ENCODE results near the gene NEDD4L.

Gene NEDD4L

DNA sequence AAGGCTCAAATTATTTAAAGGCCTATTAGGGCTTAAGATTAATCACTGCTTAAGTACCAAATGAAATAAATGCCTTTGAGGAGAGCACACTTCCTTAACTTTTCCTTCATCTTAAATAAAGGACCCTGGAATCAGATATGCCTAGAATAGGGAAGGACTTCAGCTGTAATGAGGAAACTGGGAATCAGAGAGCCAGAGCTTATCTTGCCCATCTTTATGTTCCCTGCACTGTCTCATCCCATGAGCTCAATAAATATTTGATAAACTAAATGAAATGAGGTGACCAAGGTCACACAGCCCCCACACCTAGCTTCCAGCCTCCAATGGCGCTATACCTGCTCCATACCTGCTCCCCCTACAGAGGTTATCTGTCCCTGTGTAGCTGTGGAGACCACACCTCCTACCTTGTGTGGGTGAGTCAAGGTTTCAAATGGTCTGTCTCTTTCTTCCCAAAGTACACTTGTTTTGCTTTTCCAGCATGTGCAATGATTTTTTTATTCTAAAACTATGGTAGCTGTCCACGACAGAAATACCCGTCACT is 23.4 kb upstream of the NEDD4L start:
- CTCF ChIA-PET = no interaction called here
- H3K27ac Mint-ChIP-seq = no peak overlapping the region
- no peaks in the 10 kb centered on the region for H3K4me1 Mint-ChIP-seq
- peaks cover 8% of the 10 kb centered on the region for H3K27me3 Mint-ChIP-seq
- DNase-seq = no peak
- H3K4me3 Mint-ChIP-seq = no peak overlapping the region
- no peaks in the 10 kb centered on the region for H3K36me3 Mint-ChIP-seq
- H3K9me3 Mint-ChIP-seq = no peaks in the 10 kb centered on the region

GRCh38 chr18:58021504-58021903 is 22.5 kb upstream of the NEDD4L start:
- H3K9me3 Mint-ChIP-seq = no peaks in the 10 kb centered on the region
- no peaks in the 10 kb centered on the region for H3K4me1 Mint-ChIP-seq
- H3K27me3 Mint-ChIP-seq = peaks cover 8% of the 10 kb centered on the region
- H3K27ac Mint-ChIP-seq = no peak overlapping the region
- no peak overlapping the region for H3K4me3 Mint-ChIP-seq
- CTCF ChIA-PET = interaction anchor here (0.5 kb wide), 1 partner anchor 333 kb away, joined by 5 read pairs; no protein-coding TSS in a partner anchor
- H3K36me3 Mint-ChIP-seq = no peaks in the 10 kb centered on the region
- DNase-seq = no peak

- no peak overlapping the region for H3K4me3 Mint-ChIP-seq
- no peaks in the 10 kb centered on the region for H3K9me3 Mint-ChIP-seq
- no peak for DNase-seq
- H3K27ac Mint-ChIP-seq = no peak overlapping the region
- CTCF ChIA-PET = interaction anchor here (1.4 to 1.8 kb wide), 2 partner anchors 15 to 112 kb away, joined by 4 read pairs; no protein-coding TSS in a partner anchor
- no peaks in the 10 kb centered on the region for H3K4me1 Mint-ChIP-seq
- H3K27me3 Mint-ChIP-seq = peaks cover 8% of the 10 kb centered on the region
- H3K36me3 Mint-ChIP-seq = no peaks in the 10 kb centered on the region
These were observed 20.9 kb upstream of the NEDD4L start for GRCh38 chr18:58023108-58023507.

DNA sequence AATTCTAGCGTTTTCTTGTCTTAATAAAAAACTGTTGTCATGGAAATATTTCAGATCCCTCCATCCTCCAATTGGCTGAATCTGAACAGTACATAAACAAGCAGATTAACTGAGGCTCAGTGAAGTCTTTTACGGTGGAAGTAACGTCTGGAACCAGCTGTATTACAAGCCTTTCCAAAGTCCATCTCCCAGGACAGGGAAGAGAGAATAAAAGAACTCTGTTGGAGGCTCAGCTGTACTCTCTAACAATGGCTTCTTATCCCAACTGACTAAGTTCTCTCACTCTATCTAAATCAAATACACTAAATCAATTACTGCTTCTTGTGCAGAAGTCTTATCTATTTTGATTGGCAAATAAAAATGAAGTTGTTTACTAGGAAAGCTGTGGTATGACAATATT is 19.9 kb upstream of the NEDD4L start:
- H3K27ac Mint-ChIP-seq = no peak overlapping the region
- no peaks in the 10 kb centered on the region for H3K36me3 Mint-ChIP-seq
- no peaks in the 10 kb centered on the region for H3K4me1 Mint-ChIP-seq
- H3K4me3 Mint-ChIP-seq = no peak overlapping the region
- CTCF ChIA-PET = interaction anchor here (0.9 to 1.8 kb wide), 3 partner anchors 14 to 111 kb away, joined by 4 read pairs; no protein-coding TSS in a partner anchor
- H3K27me3 Mint-ChIP-seq = peaks cover 8% of the 10 kb centered on the region
- no peaks in the 10 kb centered on the region for H3K9me3 Mint-ChIP-seq
- DNase-seq = no peak

DNA sequence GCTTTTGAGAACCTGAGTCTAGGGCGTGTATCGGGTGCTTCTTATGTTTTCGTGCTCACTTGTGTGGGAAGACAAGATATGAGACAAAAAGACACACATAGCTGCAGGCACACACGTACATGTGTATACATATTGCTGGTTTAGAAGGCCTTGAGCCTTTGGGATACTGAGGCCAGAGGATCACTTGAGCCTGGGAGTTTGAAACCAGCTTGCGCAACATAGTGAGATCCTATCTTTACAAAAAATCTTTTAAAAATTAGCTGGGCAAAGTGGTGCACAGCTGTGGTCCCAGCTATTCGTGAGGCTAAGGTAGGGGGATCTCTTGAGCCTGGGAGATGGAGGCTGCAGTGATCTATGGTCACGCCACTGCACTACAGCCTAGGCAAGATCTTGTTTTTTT is 18.8 kb upstream of the NEDD4L start:
- CTCF ChIA-PET = no interaction called here
- DNase-seq = no peak
- H3K27me3 Mint-ChIP-seq = peaks cover 8% of the 10 kb centered on the region
- H3K4me1 Mint-ChIP-seq = no peaks in the 10 kb centered on the region
- H3K9me3 Mint-ChIP-seq = no peaks in the 10 kb centered on the region
- H3K4me3 Mint-ChIP-seq = no peak overlapping the region
- no peaks in the 10 kb centered on the region for H3K36me3 Mint-ChIP-seq
- H3K27ac Mint-ChIP-seq = no peak overlapping the region

DNA sequence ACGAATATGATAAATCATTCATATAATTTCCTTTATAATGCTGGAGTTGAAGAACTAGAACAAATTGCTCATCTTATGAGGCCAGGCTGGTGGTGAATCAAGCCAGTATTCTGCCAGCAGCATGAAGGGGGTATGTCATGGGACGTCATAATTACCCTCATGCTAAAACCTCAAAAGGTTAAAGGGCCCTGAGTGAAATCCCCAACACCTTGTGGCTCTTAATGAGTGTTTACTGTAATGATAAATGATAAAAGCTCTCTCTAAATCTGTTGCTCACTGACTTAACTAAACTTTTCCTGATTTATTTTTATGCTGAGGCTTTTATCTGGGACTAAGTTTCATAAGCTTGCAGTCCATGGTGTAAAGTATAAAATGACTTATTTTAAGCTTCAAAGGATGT is 18.3 kb upstream of the NEDD4L start:
- CTCF ChIA-PET = no interaction called here
- Mint-ChIP-seq H3K27me3 (peaks cover 8% of the 10 kb centered on the region), H3K9me3 (no peaks in the 10 kb centered on the region), H3K4me1 (no peaks in the 10 kb centered on the region), H3K36me3 (no peaks in the 10 kb centered on the region), H3K4me3 (no peak overlapping the region), H3K27ac (no peak overlapping the region)
- DNase-seq = no peak

- H3K4me3 Mint-ChIP-seq = no peak overlapping the region
- CTCF ChIA-PET = no interaction called here
- peaks cover 8% of the 10 kb centered on the region for H3K27me3 Mint-ChIP-seq
- no peaks in the 10 kb centered on the region for H3K9me3 Mint-ChIP-seq
- H3K27ac Mint-ChIP-seq = no peak overlapping the region
- no peaks in the 10 kb centered on the region for H3K36me3 Mint-ChIP-seq
- DNase-seq = no peak
- no peaks in the 10 kb centered on the region for H3K4me1 Mint-ChIP-seq
These were observed 17.6 kb upstream of the NEDD4L start for GRCh38 chr18:58026395-58026794.

DNA sequence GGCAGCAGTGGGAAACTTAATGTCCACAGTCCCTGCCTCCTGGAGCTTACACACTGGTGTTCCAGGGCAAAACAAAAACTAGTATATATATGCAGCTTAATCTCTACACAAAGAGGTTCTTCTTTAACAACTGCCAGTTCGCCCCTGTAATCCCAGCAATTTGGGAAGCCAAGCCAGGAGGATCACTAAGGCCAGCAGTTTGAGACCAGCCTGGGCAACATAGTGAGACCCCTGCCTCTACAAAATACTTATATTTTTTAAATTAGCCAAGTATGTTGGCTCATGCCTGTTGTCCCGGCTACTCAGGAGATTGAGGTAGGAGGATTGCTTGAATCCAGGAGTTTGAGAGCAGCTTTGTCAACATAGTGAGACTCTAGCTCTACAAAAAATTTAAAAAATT is 17.2 kb upstream of the NEDD4L start:
- Mint-ChIP-seq H3K9me3 (no peaks in the 10 kb centered on the region), H3K4me1 (no peaks in the 10 kb centered on the region), H3K27ac (no peak overlapping the region), H3K27me3 (peaks cover 8% of the 10 kb centered on the region), H3K4me3 (no peak overlapping the region), H3K36me3 (no peaks in the 10 kb centered on the region)
- no peak for DNase-seq
- CTCF ChIA-PET = no interaction called here

GRCh38 chr18:58027341-58027740 is 16.7 kb upstream of the NEDD4L start:
- peaks cover 8% of the 10 kb centered on the region for H3K27me3 Mint-ChIP-seq
- no peaks in the 10 kb centered on the region for H3K36me3 Mint-ChIP-seq
- DNase-seq = no peak
- no peaks in the 10 kb centered on the region for H3K9me3 Mint-ChIP-seq
- no peak overlapping the region for H3K4me3 Mint-ChIP-seq
- H3K4me1 Mint-ChIP-seq = no peaks in the 10 kb centered on the region
- H3K27ac Mint-ChIP-seq = no peak overlapping the region
- CTCF ChIA-PET = no interaction called here

- CTCF ChIA-PET = no interaction called here
- H3K4me1 Mint-ChIP-seq = no peaks in the 10 kb centered on the region
- no peak for DNase-seq
- no peaks in the 10 kb centered on the region for H3K36me3 Mint-ChIP-seq
- H3K4me3 Mint-ChIP-seq = no peak overlapping the region
- no peaks in the 10 kb centered on the region for H3K9me3 Mint-ChIP-seq
- peaks cover 8% of the 10 kb centered on the region for H3K27me3 Mint-ChIP-seq
- H3K27ac Mint-ChIP-seq = no peak overlapping the region
These were observed 15.8 kb upstream of the NEDD4L start for GRCh38 chr18:58028109-58028784.

DNA sequence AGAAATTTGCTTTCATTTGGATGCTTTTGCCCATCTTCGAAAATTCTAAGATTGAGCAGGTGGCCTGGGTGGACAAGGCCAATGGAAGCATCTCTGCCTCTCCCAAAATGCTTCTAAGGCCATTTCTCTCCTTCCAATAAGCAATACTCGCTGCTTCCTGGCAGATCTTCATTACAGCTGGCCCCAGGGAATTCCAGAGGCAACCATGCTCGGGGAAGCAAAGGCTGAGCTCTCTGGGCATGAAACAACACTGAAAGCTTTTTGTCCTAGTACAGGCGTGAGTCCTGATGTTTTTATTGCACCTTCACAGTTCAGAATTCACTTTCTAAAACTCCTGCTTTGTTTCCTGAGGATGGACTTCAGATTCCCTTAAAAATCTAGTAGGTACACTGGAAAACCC is 11.8 kb upstream of the NEDD4L start:
- Mint-ChIP-seq H3K9me3 (no peaks in the 10 kb centered on the region), H3K27ac (no peak overlapping the region), H3K36me3 (no peaks in the 10 kb centered on the region), H3K4me1 (no peaks in the 10 kb centered on the region), H3K4me3 (no peak overlapping the region), H3K27me3 (peaks cover 4% of the 10 kb centered on the region)
- CTCF ChIA-PET = interaction anchor here (2.0 kb wide), 1 partner anchor 11 kb away, joined by 5 read pairs; the partner anchor contains the start of gene NEDD4L
- no peak for DNase-seq

DNA sequence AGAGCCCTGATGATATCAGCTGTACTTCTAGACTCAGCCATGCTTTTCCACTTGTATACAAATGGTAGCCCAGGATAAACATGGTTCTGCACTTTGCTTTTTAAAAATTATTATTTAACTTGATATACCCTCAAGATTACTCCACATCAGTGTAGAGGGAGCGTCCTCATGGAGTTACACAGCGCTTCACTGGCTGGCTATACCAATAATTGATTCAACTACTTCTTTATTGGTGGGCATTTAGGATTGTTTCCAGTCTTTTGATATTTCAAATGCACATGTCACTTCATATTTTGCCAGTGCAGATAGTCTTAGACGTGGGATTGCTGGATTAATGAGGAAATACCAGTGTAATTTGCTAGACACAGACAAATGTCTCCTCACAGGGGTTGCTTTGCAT is 10.8 kb upstream of the NEDD4L start:
- no peak for DNase-seq
- Mint-ChIP-seq H3K36me3 (no peaks in the 10 kb centered on the region), H3K27ac (no peak overlapping the region), H3K4me1 (no peaks in the 10 kb centered on the region), H3K9me3 (no peaks in the 10 kb centered on the region), H3K4me3 (no peak overlapping the region), H3K27me3 (peaks cover 4% of the 10 kb centered on the region)
- CTCF ChIA-PET = interaction anchor here (2.0 kb wide), 1 partner anchor 10 kb away, joined by 5 read pairs; the partner anchor contains the start of gene NEDD4L

GRCh38 chr18:58034370-58034769 is 9.7 kb upstream of the NEDD4L start:
- Mint-ChIP-seq H3K9me3 (no peaks in the 10 kb centered on the region), H3K27ac (no peak overlapping the region), H3K4me3 (no peak overlapping the region), H3K4me1 (no peaks in the 10 kb centered on the region), H3K27me3 (peaks cover 10% of the 10 kb centered on the region), H3K36me3 (no peaks in the 10 kb centered on the region)
- CTCF ChIA-PET = no interaction called here
- no peak for DNase-seq

DNA sequence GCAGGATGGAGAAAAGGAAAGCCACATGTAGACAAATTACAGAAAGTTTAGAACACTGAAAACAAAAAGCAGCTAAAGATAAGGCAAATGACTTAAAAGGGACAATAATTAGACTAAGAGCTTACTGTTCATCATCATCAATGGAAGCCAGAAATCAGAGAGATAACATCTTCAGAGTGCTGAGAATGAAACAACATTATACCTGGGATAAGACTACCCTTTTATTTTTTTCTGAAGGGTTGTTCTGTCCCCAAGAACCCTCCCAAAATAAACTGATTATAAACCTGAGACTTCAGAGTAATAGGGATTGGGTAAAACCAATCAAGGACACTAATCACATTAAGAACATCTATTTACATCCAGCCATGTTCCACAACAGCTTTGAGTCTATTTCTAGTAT is 6.9 kb upstream of the NEDD4L start:
- H3K36me3 Mint-ChIP-seq = no peaks in the 10 kb centered on the region
- peaks cover 18% of the 10 kb centered on the region for H3K27me3 Mint-ChIP-seq
- H3K4me1 Mint-ChIP-seq = peaks cover 4% of the 10 kb centered on the region
- H3K27ac Mint-ChIP-seq = no peak overlapping the region
- no peaks in the 10 kb centered on the region for H3K9me3 Mint-ChIP-seq
- DNase-seq = no peak
- CTCF ChIA-PET = no interaction called here
- H3K4me3 Mint-ChIP-seq = no peak overlapping the region

GRCh38 chr18:58038063-58038462 is 6.0 kb upstream of the NEDD4L start:
- no peaks in the 10 kb centered on the region for H3K9me3 Mint-ChIP-seq
- no peak for DNase-seq
- H3K4me1 Mint-ChIP-seq = peaks cover 11% of the 10 kb centered on the region
- CTCF ChIA-PET = interaction anchor here (0.6 to 1.7 kb wide), 4 partner anchors 14 to 156 kb away, joined by 3 to 4 read pairs (median 3); no protein-coding TSS in a partner anchor
- H3K27ac Mint-ChIP-seq = no peak overlapping the region
- H3K36me3 Mint-ChIP-seq = no peaks in the 10 kb centered on the region
- H3K4me3 Mint-ChIP-seq = no peak overlapping the region
- H3K27me3 Mint-ChIP-seq = peaks cover 27% of the 10 kb centered on the region

Measured in activated naive CD4-positive, alpha-beta T cell treated with anti-CD3 and anti-CD28 coated beads, Interleukin-2, amount 10 ng/mL, durations not matched to agents 7 days and 5 days (primary cell).